HepG2 (cell line): ENCODE results near the gene CD14. TPM values are rescaled to one million over a fixed set of nuclear protein-coding genes. Genes with fewer than 3 reads are reported as not detected.

Experiments used
- ARHGAP35 ChIP-seq: sonication (generic); formaldehyde crosslinking; IDR thresholded peaks from 2 replicates; pipeline ENCODE4 v1.9.0; 2022; ENCODE audit warnings: mild to moderate bottlenecking, inconsistent platforms, moderate library complexity, missing genetic modification reagents, borderline replicate concordance
- HOXA9 ChIP-seq: sonication (generic); formaldehyde crosslinking; IDR thresholded peaks from 2 replicates; pipeline ENCODE4 v1.8.1; 2022; ENCODE audit warnings: missing genetic modification reagents, mild to moderate bottlenecking, moderate library complexity, borderline replicate concordance
- KDM4B ChIP-seq: sonication (generic); formaldehyde crosslinking; IDR thresholded peaks from 2 replicates; pipeline ENCODE4 v1.4.0; 2020; ENCODE audit warnings: missing genetic modification reagents
- NFATC3 ChIP-seq: sonication (generic); formaldehyde crosslinking; IDR thresholded peaks from 2 replicates; pipeline ENCODE4 v1.5.1; 2020; ENCODE audit warnings: mild to moderate bottlenecking, missing genetic modification reagents
- NR1H2 ChIP-seq: sonication (generic); formaldehyde crosslinking; IDR thresholded peaks from 2 replicates; pipeline ENCODE4 v1.8.1; 2022; ENCODE audit warnings: low read depth, missing genetic modification reagents, borderline replicate concordance
- NR3C1 ChIP-seq: sonication (generic); formaldehyde crosslinking; IDR thresholded peaks from 2 replicates; pipeline ENCODE4 v1.4.0; 2020; ENCODE audit warnings: missing genetic modification reagents
- PAWR ChIP-seq: sonication (generic); formaldehyde crosslinking; IDR thresholded peaks from 2 replicates; pipeline ENCODE4 v1.4.0; 2020; ENCODE audit warnings: missing genetic modification reagents, mild to moderate bottlenecking, borderline replicate concordance
- PRPF4 ChIP-seq: fragments of 200-400 bp; formaldehyde crosslinking; IDR thresholded peaks from 2 replicates; pipeline ENCODE4 v1.6.1; 2016; ENCODE audit warnings: low read length, low read depth; ENCODE audit not compliant: poor library complexity, severe bottlenecking
- RAD21 ChIP-seq: fragments of 450-650 bp; formaldehyde crosslinking; IDR thresholded peaks from 2 replicates; pipeline ENCODE4 v1.5.0; 2020; ENCODE audit warnings: mild to moderate bottlenecking
- RAD51 ChIP-seq: fragments of 450-650 bp; IDR thresholded peaks from 2 replicates; pipeline ENCODE4 v1.6.1; 2016; ENCODE audit warnings: borderline replicate concordance
- SMYD3 ChIP-seq: sonication (generic); formaldehyde crosslinking; IDR thresholded peaks from 2 replicates; pipeline ENCODE4 v1.8.1; 2023; ENCODE audit warnings: mild to moderate bottlenecking, missing genetic modification reagents
- STAT5B ChIP-seq: sonication (generic); formaldehyde crosslinking; IDR thresholded peaks from 2 replicates; pipeline ENCODE4 v1.4.0; 2020; ENCODE audit warnings: missing genetic modification reagents
- TCF12 ChIP-seq, 2 experiments: fragments of 450-650 bp in 1 of 2; sonication (generic) in 1 of 2; formaldehyde crosslinking in 1 of 2; IDR thresholded peaks; 2 replicates each; pipeline versions ENCODE4 v1.6.1 to v1.8.0; 2017 to 2022; ENCODE audit warnings: antibody characterized with exemption in 1 of 2, mild to moderate bottlenecking in 1 of 2, missing genetic modification reagents in 1 of 2, moderate library complexity in 1 of 2
- ZBTB8A ChIP-seq: sonication (generic); formaldehyde crosslinking; IDR thresholded peaks from 2 replicates; pipeline ENCODE4 v1.4.0; 2020; ENCODE audit warnings: mild to moderate bottlenecking, low read depth, missing genetic modification reagents, borderline replicate concordance
- ZKSCAN1 ChIP-seq: fragments of 150-350 bp; IDR thresholded peaks from 2 replicates; pipeline ENCODE4 v1.6.1; 2014; ENCODE audit warnings: low read length
- ZNF20 ChIP-seq: sonication (generic); formaldehyde crosslinking; IDR thresholded peaks from 2 replicates; pipeline ENCODE4 v1.4.0; 2020; ENCODE audit warnings: mild to moderate bottlenecking, moderate library complexity, missing genetic modification reagents
- ZNF354B ChIP-seq: sonication (generic); formaldehyde crosslinking; IDR thresholded peaks from 2 replicates; pipeline ENCODE4 v1.8.0; 2022; ENCODE audit warnings: mild to moderate bottlenecking, missing genetic modification reagents
- ZNF44 ChIP-seq: sonication (generic); formaldehyde crosslinking; IDR thresholded peaks from 2 replicates; pipeline ENCODE4 v1.5.1; 2020; ENCODE audit warnings: mild to moderate bottlenecking, missing genetic modification reagents
- ZNF530 ChIP-seq: sonication (generic); formaldehyde crosslinking; IDR thresholded peaks from 2 replicates; pipeline ENCODE4 v1.5.0; 2020; ENCODE audit warnings: low read depth, mild to moderate bottlenecking, missing genetic modification reagents
- ZNF713 ChIP-seq: sonication (generic); formaldehyde crosslinking; IDR thresholded peaks from 2 replicates; pipeline ENCODE4 v1.4.0; 2020; ENCODE audit warnings: mild to moderate bottlenecking, missing genetic modification reagents
- ZNF773 ChIP-seq: sonication (generic); formaldehyde crosslinking; IDR thresholded peaks from 2 replicates; pipeline ENCODE4 v1.4.0; 2020; ENCODE audit warnings: missing genetic modification reagents, borderline replicate concordance
- ZNF776 ChIP-seq: sonication (generic); formaldehyde crosslinking; IDR thresholded peaks from 2 replicates; pipeline ENCODE4 v1.4.0; 2020; ENCODE audit warnings: mild to moderate bottlenecking, missing genetic modification reagents
- ZNF782 ChIP-seq: sonication (generic); formaldehyde crosslinking; IDR thresholded peaks from 2 replicates; pipeline ENCODE4 v1.4.0; 2020; ENCODE audit warnings: missing genetic modification reagents, mild to moderate bottlenecking, borderline replicate concordance
- ZNF792 ChIP-seq: IDR thresholded peaks from 2 replicates; pipeline ENCODE4 v1.6.1; 2016
- ZNF878 ChIP-seq: sonication (generic); formaldehyde crosslinking; IDR thresholded peaks from 2 replicates; pipeline ENCODE4 v1.8.1; 2023; ENCODE audit warnings: mild to moderate bottlenecking, missing genetic modification reagents, moderate library complexity
- ZSCAN31 ChIP-seq: sonication (generic); formaldehyde crosslinking; IDR thresholded peaks from 2 replicates; pipeline ENCODE4 v1.5.0; 2020; ENCODE audit warnings: low read depth, mild to moderate bottlenecking, missing genetic modification reagents
- ZZZ3 ChIP-seq: sonication (generic); formaldehyde crosslinking; IDR thresholded peaks from 2 replicates; pipeline ENCODE4 v1.4.0; 2020; ENCODE audit warnings: missing genetic modification reagents, mild to moderate bottlenecking, borderline replicate concordance
- polyA plus RNA-seq, 8 experiments: library from polyadenylated mRNA; depleted of rRNA in 3 of 8; stranded (reverse) in 7 of 8; unstranded in 1 of 8; fragments of >200 nt; fragmentation: Illumina TruSeq in 4 of 8; extraction: Trizol in 4 of 8; gene quantifications; 2 replicates each; pipeline versions ENCODE4 v1.2.1 to v1.2.3, GENCODE V29; 2011 to 2016; ENCODE audit warnings: low read depth in 4 of 8, missing spikeins in 1 of 8, mixed read lengths in 1 of 8; ENCODE audit not compliant: insufficient read depth in 1 of 8
- total RNA-seq, 5 experiments: library from RNA; depleted of rRNA; stranded (reverse); fragments of >200 nt; fragmentation: Illumina TruSeq; extraction: Trizol; gene quantifications; 2 replicates each; pipeline ENCODE4 v1.2.3, GENCODE V29; 2016; ENCODE audit warnings: low read depth in 1 of 5
- TF ChIP-seq, protein P1 (sequence below): sonication (generic); formaldehyde crosslinking; IDR thresholded peaks from 2 replicates; pipeline ENCODE4 v1.8.1; 2023; ENCODE audit warnings: mild to moderate bottlenecking, moderate library complexity, missing genetic modification reagents
- TF ChIP-seq, protein P2 (sequence below): IDR thresholded peaks from 2 replicates; pipeline ENCODE4 v1.6.1; 2016; ENCODE audit warnings: missing biosample characterization, missing genetic modification reagents, low read depth

The CD14 gene
- total and polyA plus RNA-seq, 2 of the 13 experiments (the other 11 are each of a cell fraction or from before 2014, with no cell fraction given) = 1.7 to 4.7 TPM

DNA sequence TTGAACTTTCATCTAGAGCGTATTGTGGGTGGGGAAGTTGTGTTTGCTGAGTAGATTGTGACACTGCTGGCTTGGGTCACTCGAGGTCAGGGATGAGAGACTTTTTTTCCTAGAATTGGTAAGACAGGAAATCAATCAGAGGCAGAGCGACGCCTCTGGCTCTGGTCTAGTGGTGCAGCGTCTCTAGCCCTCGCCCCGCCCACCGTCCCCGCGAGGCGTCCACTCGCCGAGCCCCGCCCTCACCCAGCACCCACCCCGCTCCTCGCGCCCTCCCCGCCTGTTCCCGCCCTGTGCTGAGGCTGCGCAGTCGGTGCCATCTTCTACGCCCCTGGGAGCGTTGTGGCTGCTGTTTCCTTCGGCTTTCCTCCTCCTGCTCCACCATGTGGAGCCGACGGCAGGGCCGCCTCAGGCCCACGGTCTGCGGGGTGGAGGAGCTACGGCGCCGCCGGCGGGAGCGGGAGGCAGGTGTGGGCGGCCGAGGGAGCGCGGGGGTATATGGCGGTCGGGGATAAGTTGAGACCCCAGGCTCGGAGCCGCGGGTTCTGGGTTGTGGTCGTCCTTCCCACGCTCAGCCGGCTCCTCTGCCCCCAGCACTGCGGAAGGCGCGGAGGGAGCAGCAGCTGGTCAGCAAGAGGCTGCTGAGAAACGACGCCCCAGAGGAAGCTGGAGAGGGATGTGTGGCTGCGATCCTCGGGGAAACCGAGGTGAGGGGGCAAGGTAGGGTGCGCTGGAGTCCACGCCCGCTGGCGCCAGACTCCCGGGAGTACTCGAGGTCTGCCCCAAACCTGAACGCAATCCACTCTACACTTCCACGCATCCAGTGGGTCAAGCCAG, 6.4 kb upstream of the CD14 start, which contains the start of gene TMCO6 (continued):
- TF ChIP-seq ZNF776 (peak; percentile 68), ZNF354B (CRISPR knock-in tag) (no peak), NR1H2 (CRISPR knock-in tag) (peak; percentile 98), SMYD3 (CRISPR knock-in tag) (no peak), RAD21 (CRISPR knock-in tag) (peak; percentile 66; the same call in 1 of the 2 replicates), NR3C1 (CRISPR knock-in tag) (no peak), ZNF44 (CRISPR knock-in tag) (no peak), RAD51 (no peak), PRPF4 (no peak), NFATC3 (CRISPR knock-in tag) (0 out of 2 replicates have a peak, but pooled peaks have one; percentile 83), ZNF530 (no peak), ZZZ3 (CRISPR knock-in tag) (peak; percentile 36; the same call in 1 of the 2 replicates), ZBTB8A (CRISPR knock-in tag) (no peak), ZNF713 (no peak), ZNF782 (CRISPR knock-in tag) (peak; percentile 64; the same call in 1 of the 2 replicates), PAWR (no peak), ZSCAN31 (CRISPR knock-in tag) (peak; percentile 82; the same call in 1 of the 2 replicates), ZNF792 (CRISPR knock-in tag) (peak; percentile 51; the same call in 1 of the 2 replicates), ZNF773 (peak; percentile 24; the same call in 1 of the 2 replicates), STAT5B (0 out of 2 replicates have a peak, but pooled peaks have one; percentile 66), KDM4B (CRISPR knock-in tag) (no peak; the same call in none of the 2 replicates), ARHGAP35 (no peak; the same call in 1 of the 2 replicates), ZNF878 (peak; percentile 64; the same call in 1 of the 2 replicates), HOXA9 (CRISPR knock-in tag) (no peak), ZNF20 (no peak), ZKSCAN1 (no peak), TCF12 (IDR thresholded peaks at IDR 0.05) (no peak), TCF12 (CRISPR knock-in tag; IDR thresholded peaks at IDR 0.05) (peak; percentile 38; the same call in 1 of the 2 replicates)
- TF ChIP-seq, protein P1, sequence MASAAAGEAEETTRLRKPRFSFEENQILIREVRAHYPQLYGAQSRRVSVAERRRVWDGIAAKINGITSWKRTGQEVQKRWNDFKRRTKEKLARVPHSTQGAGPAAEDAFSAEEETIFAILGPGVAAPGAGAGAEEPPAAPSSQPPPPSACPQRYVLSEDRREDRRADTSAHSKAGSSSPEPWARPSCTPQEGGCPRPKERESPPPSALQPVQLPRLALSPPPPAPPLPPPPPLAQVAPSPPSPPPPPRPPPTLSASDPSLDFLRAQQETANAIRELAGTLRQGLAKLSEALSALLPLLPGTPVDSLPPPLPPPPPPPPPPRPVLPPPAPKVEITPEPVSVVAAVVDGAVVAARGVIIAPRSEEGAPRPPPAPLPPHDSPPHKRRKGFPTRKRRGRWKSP (CRISPR knock-in tag) = no peak
- TF ChIP-seq, protein P2, sequence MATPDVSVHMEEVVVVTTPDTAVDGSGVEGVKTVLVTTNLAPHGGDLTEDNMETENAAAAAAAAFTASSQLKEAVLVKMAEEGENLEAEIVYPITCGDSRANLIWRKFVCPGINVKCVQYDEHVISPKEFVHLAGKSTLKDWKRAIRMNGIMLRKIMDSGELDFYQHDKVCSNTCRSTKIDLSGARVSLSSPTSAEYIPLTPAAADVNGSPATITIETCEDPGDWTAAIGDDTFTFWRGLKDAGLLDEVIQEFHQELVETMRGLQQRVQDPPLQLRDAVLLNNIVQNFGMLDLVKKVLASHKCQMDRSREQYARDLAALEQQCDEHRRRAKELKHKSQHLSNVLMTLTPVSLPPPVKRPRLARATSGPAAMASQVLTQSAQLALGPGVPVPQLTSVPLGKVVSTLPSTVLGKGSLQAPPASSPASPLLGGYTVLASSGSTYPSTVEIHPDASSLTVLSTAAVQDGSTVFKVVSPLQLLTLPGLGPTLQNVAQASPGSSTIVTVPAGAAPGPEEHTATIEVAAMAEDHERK (CRISPR knock-in tag) = 0 out of 2 replicates have a peak, but pooled peaks have one; percentile 34
